GM12872 (cell line): ENCODE data around the gene GLIS1.

Experiments
- CTCF ChIP-seq: IDR thresholded peaks from 3 replicates; pipeline ENCODE4 v1.5.1; 2011; ENCODE audit warnings: low read depth, mild to moderate bottlenecking, low read length, moderate library complexity; ENCODE audit not compliant: insufficient read depth

Gene GLIS1

GRCh38 chr1:53576866-53577760 is 161.9 kb downstream of the GLIS1 start:
- TF ChIP-seq CTCF: no peak

GRCh38 chr1:53576381-53576801 is 162.6 kb downstream of the GLIS1 start:
- TF ChIP-seq CTCF: no peak

GRCh38 chr1:53575955-53576320 is 163.0 kb downstream of the GLIS1 start:
- no peak for TF ChIP-seq CTCF

GRCh38 chr1:53575141-53575954 is 163.6 kb downstream of the GLIS1 start:
- TF ChIP-seq CTCF: no peak

- no peak for TF ChIP-seq CTCF
These were observed 164.3 kb downstream of the GLIS1 start for GRCh38 chr1:53574621-53575020.

- no peak for TF ChIP-seq CTCF
These were observed 165.0 kb downstream of the GLIS1 start for GRCh38 chr1:53573931-53574330.

- TF ChIP-seq CTCF: no peak
These were observed 165.4 kb downstream of the GLIS1 start for GRCh38 chr1:53573522-53573921.
